Left forelimb (tissue), 1 donor: ENCODE measurements around the gene PIGL.
A peak's percentile ranks its signal among the peaks of the same experiment; 100 is the strongest.
"Not testable (repeated sequence)": the region's sequence is repeated elsewhere in the genome, so short reads cannot be mapped to it uniquely, and the experiment has no call there.

ENCODE experiments used
- DNase-seq: peaks from one replicate; pipeline ENCODE4 v3.0.0-alpha.2; 2018; ENCODE audit warnings: low spot score

Gene PIGL

GRCh38 chr17:16312061-16312460 is 95.1 kb downstream of the PIGL start:
- DNase-seq: not testable (repeated sequence)

- DNase-seq: no peak
Measured at GRCh38 chr17:16313139-16314090, 96.4 kb downstream of the PIGL start.

- DNase-seq: no peak
Measured at GRCh38 chr17:16314189-16314588, 97.2 kb downstream of the PIGL start.

- DNase-seq: no peak
Measured at GRCh38 chr17:16314859-16315258, 97.8 kb downstream of the PIGL start.

- no peak for DNase-seq
Measured at GRCh38 chr17:16319969-16320368, 103.0 kb downstream of the PIGL start.

DNA sequence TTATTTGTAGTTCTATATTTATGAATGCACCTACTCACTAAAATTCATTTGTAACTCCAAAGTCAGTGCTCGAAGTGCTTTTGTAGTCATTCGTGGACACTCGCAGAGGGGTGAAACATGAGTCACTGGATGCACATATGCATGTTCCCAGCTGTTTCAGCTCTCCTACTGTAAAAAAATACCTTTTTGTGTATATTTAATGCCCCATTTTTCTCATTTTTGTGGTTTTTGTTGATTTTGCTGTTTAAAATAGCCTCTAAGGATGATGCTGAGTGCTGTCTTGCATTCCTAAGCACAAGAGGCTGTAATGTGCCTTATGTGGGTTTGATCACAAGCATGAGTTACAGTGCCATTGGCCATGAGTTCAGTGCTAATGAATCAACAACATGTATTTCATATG is 105.6 kb downstream of the PIGL start:
- no peak for DNase-seq

GRCh38 chr17:16325964-16326363 is 109.0 kb downstream of the PIGL start:
- DNase-seq: no peak

DNA sequence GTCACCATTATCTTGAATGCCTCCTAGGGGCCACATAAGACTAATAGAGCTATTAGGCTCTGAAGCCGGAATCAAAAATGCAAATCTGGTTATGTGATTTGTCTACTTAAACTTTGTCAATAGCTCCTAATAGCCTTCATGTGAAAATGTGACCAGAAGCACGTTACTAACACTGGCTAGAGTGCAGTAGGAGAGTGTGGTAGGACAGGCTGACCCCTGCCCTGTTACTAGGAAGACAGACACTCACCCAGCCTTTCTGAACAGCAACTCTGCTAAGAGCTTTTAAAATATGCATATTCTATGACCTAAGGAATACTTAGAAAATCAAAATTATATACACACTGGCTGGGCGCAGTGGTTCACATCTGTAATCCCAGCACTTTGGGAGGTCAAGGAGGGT is 110.0 kb downstream of the PIGL start:
- no peak for DNase-seq

GRCh38 chr17:16328997-16329396 is 112.0 kb downstream of the PIGL start:
- DNase-seq: no peak

DNA sequence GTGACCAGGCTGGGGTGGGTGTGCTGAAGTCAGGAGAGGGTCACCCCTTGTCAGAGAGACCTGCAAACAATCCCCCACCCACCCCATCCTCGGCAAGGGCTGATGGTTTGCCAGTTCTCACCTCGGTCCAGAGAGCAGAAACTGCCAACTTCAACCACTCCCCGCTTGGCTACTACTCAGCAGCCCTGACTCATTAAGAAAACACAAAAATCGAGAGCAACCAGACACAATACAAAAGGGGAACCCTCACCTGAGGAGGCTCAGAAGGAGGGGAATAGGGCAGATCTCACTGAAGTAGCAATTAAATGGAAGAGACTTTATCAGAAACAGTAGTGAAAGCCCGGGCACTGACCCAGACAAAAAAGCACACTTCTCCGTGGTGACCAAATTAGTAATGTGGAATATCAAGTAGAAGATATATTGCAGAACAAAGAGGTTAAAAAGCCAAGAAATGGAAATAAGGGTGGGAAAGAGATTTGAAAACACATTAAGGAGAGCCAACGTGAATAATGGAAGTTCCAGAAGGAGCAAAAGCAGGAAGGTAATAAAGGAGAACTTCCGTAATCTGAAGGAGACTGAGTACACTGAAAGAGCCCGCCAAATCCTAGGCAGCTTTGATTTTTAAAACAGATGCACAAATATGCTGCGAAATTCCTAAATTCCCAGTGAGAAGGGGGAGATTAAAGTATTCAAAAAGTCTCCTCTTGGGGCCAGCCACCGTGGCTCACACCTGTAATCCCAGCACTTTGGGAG is 112.7 kb downstream of the PIGL start:
- no peak for DNase-seq

DNA sequence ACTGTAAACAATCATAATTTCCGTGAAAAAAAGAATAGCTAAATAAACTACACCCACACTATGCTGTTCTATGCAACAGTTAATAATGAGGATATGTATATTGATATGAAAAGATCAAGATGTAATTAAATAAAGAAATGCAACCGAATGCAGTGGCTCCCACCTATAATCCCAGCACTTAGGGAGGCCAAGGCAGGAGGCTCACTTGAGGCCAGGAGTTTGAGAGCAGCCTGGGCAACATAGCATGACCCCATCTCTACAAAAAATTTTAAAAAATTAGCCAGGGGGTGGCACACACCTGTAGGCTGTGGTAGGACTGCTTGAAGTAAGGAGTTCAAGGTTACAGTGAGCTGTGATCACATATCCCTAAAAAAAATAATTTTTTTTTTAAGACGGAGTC is 121.4 kb downstream of the PIGL start:
- no peak for DNase-seq

- DNase-seq: no peak
Measured at GRCh38 chr17:16339402-16339801, 122.4 kb downstream of the PIGL start.

DNA sequence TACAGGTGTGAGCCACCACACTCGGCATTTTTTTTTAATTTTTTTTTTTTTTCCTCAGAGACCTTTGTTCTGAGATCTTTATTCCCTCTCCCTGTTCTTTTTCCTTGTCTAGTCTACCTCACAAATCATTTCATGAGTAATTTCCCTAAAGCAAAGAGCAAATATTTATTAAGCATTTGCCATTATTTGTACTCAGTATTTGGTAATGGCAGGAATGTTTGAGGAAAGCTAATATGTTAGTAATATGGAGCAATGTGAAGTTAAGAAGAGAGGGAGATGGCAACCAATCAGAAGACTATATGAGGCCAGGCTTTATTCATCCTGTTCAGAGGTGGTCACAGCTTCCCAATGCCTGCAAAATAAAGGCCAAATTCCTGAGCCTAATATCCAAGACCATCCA is 122.9 kb downstream of the PIGL start:
- DNase-seq: no peak

DNA sequence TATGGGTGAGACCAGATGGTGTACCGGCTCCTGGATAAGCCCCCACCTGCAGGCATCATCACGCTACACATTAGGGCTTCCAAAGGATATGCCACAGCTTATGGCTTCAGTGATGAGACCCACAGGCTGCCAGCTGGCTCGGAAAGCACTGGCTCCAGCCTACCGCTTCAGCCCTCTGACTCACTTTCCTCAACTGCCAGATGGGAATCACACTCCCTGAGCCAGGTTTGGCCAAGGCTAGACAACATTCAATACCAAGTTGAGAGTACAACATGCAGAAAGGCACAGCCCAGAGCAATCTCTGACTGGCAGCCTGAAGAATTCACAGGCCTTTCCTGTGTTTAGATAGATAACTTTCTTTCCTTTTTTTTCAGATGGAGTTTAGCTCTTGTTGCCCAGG is 126.0 kb downstream of the PIGL start:
- no peak for DNase-seq

DNA sequence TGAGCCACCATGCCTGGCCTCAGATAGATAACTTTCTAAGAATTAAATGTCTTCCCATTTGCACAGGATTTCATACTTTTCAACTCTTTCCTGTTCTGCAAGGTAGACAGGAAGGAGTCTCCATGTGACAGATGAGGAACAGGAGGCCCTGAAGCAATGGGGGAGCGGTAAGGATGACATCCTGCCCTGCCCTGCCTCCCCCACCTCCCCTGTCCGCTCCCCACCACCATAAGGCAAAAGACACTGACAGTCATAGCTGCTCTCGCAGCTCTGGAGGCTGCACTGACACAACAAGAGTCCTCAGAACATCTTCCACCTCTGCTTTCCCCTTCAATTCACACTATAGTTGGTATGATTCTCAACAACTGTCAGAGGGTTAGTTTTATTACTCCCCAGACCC is 126.6 kb downstream of the PIGL start:
- DNase-seq: no peak

GRCh38 chr17:16345565-16345964 is 128.6 kb downstream of the PIGL start:
- no peak for DNase-seq

GRCh38 chr17:16346721-16347271 is 129.8 kb downstream of the PIGL start:
- no peak for DNase-seq

- no peak for DNase-seq
Measured at GRCh38 chr17:16348586-16348985, 131.6 kb downstream of the PIGL start.

DNA sequence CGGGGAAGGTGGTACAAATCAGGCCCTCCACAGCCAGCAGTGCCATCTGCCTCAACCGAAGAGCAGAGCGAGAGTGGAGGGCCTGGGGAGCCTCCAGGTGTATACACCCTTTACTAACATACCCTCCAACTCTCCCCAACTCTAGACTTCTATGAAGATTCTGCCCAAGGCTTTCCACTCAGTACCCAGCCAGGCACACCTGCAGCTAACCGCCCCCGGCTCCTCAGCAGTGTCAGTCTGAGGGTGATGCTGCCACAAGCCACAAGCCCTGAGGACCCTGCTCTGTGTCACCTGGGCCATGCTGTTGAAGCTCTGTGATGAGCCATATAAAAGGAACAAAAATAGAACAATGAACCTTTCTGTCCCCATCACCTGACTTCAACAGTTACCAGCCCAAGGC is 132.4 kb downstream of the PIGL start:
- DNase-seq: no peak

DNA sequence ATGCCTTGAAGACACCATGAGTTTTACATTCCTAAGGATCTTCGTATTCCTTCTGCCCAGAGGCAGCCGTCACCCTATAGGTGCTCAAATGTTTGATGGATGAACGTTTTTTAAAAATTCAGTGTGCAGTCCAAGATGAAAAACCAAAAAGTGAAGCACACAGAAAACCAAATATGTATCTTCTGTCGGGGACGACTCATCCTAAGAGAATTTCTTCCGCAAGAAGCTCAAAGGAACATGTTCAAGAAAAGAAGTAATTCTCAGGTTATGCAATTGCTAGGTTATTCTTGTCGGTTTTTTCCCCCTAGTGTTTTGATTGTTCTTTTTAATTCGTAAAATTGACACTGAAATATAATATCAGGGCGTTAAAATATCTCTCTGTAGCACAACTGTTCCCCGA is 134.8 kb downstream of the PIGL start:
- DNase-seq: no peak

DNA sequence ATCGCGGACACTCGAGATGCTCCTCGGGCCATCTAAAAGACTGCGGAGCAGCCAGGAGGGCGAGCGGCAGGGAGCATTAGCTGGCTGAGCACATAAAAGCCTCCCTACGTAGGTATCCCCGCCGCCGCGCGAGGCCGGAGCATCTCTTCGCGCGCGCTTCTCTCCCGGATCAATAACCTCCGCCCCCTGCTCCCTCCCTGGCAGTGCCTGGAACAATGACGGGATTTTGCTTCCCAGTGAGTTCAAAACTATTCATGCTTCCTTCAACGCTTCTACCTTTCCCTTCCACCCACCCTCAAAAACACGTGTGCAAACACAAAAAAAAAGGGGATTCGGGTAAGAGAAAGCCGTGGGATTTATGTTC is 135.3 kb downstream of the PIGL start:
- DNase-seq: peak; percentile 66

DNA sequence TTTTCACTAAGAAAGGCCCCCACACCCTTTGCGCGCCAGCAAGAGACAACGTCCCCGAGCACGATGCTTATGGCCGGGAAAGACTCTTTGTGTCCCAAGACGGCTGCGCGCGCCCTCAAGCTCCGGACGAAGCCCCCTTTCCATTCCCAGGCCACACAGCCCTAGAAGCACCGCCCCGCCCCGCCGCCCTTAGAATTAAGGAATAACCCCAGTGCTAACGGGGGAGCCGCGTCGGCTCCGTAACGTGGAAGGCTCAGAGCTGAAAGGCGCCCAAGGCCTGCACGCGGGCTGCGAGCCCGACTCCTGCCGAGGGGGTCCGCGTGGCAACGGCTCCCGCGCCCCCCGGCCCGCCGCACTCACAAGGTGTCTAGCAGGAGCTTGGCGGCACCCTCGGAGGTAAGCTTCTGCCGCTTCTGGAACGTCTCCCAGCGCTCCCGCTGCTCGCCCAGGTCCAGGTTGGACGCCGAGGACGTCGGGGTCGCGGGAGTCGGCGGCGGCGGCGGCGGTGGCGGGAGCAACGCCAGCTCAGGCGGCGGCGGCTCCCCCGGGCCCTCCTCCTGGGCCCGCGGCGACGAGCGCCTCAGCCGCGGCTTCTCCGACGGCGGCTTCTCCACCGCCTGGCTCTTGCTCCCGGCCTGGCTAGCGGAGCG is 135.8 kb downstream of the PIGL start:
- DNase-seq: peak; percentile 73
